GM12873 (cell line): ENCODE data around the gene PTPN4.

Source experiments
- CTCF ChIP-seq: IDR thresholded peaks from 2 replicates; pipeline ENCODE4 v1.5.1; 2012; ENCODE audit warnings: low read depth, mild to moderate bottlenecking, moderate library complexity, low read length, control low read depth; ENCODE audit not compliant: insufficient read depth; ENCODE audit errors: missing control alignments

PTPN4 gene

GRCh38 chr2:119723784-119724467, 35.8 kb upstream of the PTPN4 start:
- no peak for TF ChIP-seq CTCF

GRCh38 chr2:119724656-119725485, 34.9 kb upstream of the PTPN4 start:
- no peak for TF ChIP-seq CTCF

GRCh38 chr2:119727493-119727892, 32.2 kb upstream of the PTPN4 start:
- TF ChIP-seq CTCF, result no peak

GRCh38 chr2:119728421-119728820, 31.3 kb upstream of the PTPN4 start:
- TF ChIP-seq CTCF, result no peak

GRCh38 chr2:119730671-119731177, 29.0 kb upstream of the PTPN4 start:
- TF ChIP-seq CTCF, result no peak

- TF ChIP-seq CTCF, result no peak
These were observed 27.7 kb upstream of the PTPN4 start for GRCh38 chr2:119731983-119732382.

- TF ChIP-seq CTCF, result no peak
These were observed 27.0 kb upstream of the PTPN4 start for GRCh38 chr2:119732601-119733164.
